GM21528 (cell line): ENCODE results near the gene SSU72.

Source experiments
- ATAC-seq: cut with Tn5 transposase; IDR thresholded peaks from one replicate; pipeline ENCODE4 v1.9.1; 2021; ENCODE audit warnings: mild to moderate bottlenecking, moderate library complexity; ENCODE audit not compliant: unreplicated experiment, low FRiP score

SSU72 gene

GRCh38 chr1:1574721-1575537 lies at the start of gene SSU72:
TSS of gene SSU72 (minus strand) at chr1:1574863. CDS start at chr1:1574557, 306 bp downstream.
- ATAC-seq, result peak; percentile 67

GRCh38 chr1:1623631-1624442 lies 49.2 kb upstream of the SSU72 start:
- ATAC-seq, result no peak

- ATAC-seq, result no peak
Observed at GRCh38 chr1:1623181-1623630, 48.5 kb upstream of the SSU72 start.

GRCh38 chr1:1622788-1623094 lies 48.1 kb upstream of the SSU72 start:
- ATAC-seq, result no peak

GRCh38 chr1:1622010-1622787 lies 47.5 kb upstream of the SSU72 start:
- no peak for ATAC-seq

GRCh38 chr1:1621173-1622009 lies 46.7 kb upstream of the SSU72 start:
- ATAC-seq, result no peak

- ATAC-seq, result no peak
Observed at GRCh38 chr1:1620433-1621139, 45.9 kb upstream of the SSU72 start.

GRCh38 chr1:1619917-1620361 lies 45.3 kb upstream of the SSU72 start:
- no peak for ATAC-seq

- no peak for ATAC-seq
Observed at GRCh38 chr1:1618396-1619068, 43.9 kb upstream of the SSU72 start.

- ATAC-seq, result no peak
Observed at GRCh38 chr1:1617925-1618324, 43.3 kb upstream of the SSU72 start.

GRCh38 chr1:1617516-1617915 lies 42.9 kb upstream of the SSU72 start:
- ATAC-seq, result no peak

- no peak for ATAC-seq
Observed at GRCh38 chr1:1616838-1617237, 42.2 kb upstream of the SSU72 start.

GRCh38 chr1:1616045-1616790 lies 41.6 kb upstream of the SSU72 start:
- ATAC-seq, result peak; percentile 20

GRCh38 chr1:1615256-1616044 lies 40.8 kb upstream of the SSU72 start, which contains the start of gene MIB2:
TSS of gene MIB2 (plus strand) at chr1:1615500. CDS start at chr1:1623453, 7,953 bp downstream.
- peak; percentile 80 for ATAC-seq

GRCh38 chr1:1614954-1615255 lies 40.2 kb upstream of the SSU72 start:
- ATAC-seq, result no peak

- ATAC-seq, result peak; percentile 0
Observed at GRCh38 chr1:1614204-1614953, 39.7 kb upstream of the SSU72 start.
